WTC11 (cell line): Measurements from ENCODE around the gene INTS15.

Source experiments
- ATF1 ChIP-seq: sonication (generic); formaldehyde crosslinking; IDR thresholded peaks from 2 replicates; pipeline ENCODE4 v1.8.1; 2023; ENCODE audit warnings: mild to moderate bottlenecking, moderate library complexity, missing genetic modification reagents
- CBFB ChIP-seq: sonication (generic); formaldehyde crosslinking; IDR thresholded peaks from 2 replicates; pipeline ENCODE4 v1.8.1; 2022; ENCODE audit warnings: mild to moderate bottlenecking, low read depth, missing genetic modification reagents
- JUN ChIP-seq: sonication (generic); formaldehyde crosslinking; IDR thresholded peaks from 2 replicates; pipeline ENCODE4 v1.8.0; 2023; ENCODE audit warnings: mild to moderate bottlenecking, missing genetic modification reagents
- MAX ChIP-seq: sonication (generic); formaldehyde crosslinking; IDR thresholded peaks from 2 replicates; pipeline ENCODE4 v1.8.0; 2022; ENCODE audit warnings: mild to moderate bottlenecking, missing genetic modification reagents
- PRDM15 ChIP-seq: sonication (generic); formaldehyde crosslinking; IDR thresholded peaks from 2 replicates; pipeline ENCODE4 v1.8.0; 2022; ENCODE audit warnings: missing genetic modification reagents
- SMAD3 ChIP-seq: sonication (generic); formaldehyde crosslinking; IDR thresholded peaks from 2 replicates; pipeline ENCODE4 v1.8.0; 2022; ENCODE audit warnings: missing genetic modification reagents, mild to moderate bottlenecking, borderline replicate concordance
- ZNF232 ChIP-seq: sonication (generic); formaldehyde crosslinking; IDR thresholded peaks from 2 replicates; pipeline ENCODE4 v1.8.0; 2022; ENCODE audit warnings: mild to moderate bottlenecking, missing genetic modification reagents
- TF ChIP-seq, protein P1 (sequence below): fragments of 200-600 bp; IDR thresholded peaks from 2 replicates; pipeline ENCODE4 v1.8.0; 2022; ENCODE audit warnings: antibody characterized with exemption
- TF ChIP-seq, protein P2 (sequence below): sonication (generic); formaldehyde crosslinking; IDR thresholded peaks from 2 replicates; pipeline ENCODE4 v1.8.0; 2022; ENCODE audit warnings: mild to moderate bottlenecking, missing genetic modification reagents

- TF ChIP-seq, protein P1, sequence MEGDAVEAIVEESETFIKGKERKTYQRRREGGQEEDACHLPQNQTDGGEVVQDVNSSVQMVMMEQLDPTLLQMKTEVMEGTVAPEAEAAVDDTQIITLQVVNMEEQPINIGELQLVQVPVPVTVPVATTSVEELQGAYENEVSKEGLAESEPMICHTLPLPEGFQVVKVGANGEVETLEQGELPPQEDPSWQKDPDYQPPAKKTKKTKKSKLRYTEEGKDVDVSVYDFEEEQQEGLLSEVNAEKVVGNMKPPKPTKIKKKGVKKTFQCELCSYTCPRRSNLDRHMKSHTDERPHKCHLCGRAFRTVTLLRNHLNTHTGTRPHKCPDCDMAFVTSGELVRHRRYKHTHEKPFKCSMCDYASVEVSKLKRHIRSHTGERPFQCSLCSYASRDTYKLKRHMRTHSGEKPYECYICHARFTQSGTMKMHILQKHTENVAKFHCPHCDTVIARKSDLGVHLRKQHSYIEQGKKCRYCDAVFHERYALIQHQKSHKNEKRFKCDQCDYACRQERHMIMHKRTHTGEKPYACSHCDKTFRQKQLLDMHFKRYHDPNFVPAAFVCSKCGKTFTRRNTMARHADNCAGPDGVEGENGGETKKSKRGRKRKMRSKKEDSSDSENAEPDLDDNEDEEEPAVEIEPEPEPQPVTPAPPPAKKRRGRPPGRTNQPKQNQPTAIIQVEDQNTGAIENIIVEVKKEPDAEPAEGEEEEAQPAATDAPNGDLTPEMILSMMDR: no peak
- TF ChIP-seq SMAD3 (CRISPR knock-in tag) (no peak), JUN (CRISPR knock-in tag) (no peak), ATF1 (no peak), PRDM15 (no peak), ZNF232 (no peak), MAX (CRISPR knock-in tag) (no peak), CBFB (CRISPR knock-in tag) (no peak)
- TF ChIP-seq, protein P2, sequence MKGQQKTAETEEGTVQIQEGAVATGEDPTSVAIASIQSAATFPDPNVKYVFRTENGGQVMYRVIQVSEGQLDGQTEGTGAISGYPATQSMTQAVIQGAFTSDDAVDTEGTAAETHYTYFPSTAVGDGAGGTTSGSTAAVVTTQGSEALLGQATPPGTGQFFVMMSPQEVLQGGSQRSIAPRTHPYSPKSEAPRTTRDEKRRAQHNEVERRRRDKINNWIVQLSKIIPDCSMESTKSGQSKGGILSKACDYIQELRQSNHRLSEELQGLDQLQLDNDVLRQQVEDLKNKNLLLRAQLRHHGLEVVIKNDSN (CRISPR knock-in tag): no peak
These were observed 58.9 kb downstream of the INTS15 start for GRCh38 chr7:6648815-6649104.
